ENCODE data around the gene TOR1B.
"Not testable (repeated sequence)": the region's sequence is repeated elsewhere in the genome, so short reads cannot be mapped to it uniquely, and the experiment has no call there.

The TOR1B gene, protein sequence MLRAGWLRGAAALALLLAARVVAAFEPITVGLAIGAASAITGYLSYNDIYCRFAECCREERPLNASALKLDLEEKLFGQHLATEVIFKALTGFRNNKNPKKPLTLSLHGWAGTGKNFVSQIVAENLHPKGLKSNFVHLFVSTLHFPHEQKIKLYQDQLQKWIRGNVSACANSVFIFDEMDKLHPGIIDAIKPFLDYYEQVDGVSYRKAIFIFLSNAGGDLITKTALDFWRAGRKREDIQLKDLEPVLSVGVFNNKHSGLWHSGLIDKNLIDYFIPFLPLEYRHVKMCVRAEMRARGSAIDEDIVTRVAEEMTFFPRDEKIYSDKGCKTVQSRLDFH

DNA sequence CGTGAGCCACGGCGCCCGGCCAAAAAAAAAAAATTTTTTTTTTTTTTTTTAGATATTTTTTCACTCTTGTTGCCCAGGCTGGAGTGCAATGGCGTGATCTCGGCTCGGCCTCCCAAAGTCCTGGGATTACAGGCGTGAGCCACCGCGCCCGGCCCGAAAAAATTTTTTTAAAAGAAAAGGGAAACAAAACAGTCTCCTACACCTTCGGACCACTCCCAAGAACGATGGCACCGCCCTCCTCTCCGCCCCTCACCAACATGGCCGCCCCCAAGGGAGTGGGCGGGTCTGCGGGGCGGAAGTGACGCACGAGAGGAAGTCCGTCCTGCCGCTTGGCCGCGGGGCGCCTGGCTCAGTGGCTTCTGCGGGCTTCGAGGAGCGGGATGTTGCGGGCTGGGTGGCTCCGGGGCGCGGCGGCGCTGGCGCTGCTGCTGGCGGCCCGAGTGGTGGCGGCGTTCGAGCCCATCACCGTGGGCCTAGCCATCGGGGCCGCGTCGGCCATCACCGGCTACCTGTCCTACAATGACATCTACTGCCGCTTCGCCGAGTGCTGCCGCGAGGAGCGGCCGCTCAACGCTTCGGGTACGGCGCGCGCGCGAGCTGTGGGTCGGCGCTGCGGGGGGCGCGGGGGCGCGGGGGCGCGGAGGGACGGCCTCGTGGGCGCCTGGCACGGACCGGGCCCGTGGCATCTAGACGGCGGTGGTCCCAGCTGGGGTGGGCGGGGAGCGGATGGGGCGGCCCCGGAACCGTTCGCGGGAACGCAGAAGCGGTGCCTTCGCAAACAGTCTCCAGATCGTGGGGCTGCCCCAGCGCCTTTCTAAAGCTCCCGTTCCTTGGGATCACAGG is at the start of gene TOR1B:
TSS of gene TOR1B (plus strand) at position 352 of the 843 bp plus-strand sequence. CDS start at position 381, 29 bp downstream.
- in situ Hi-C loops (cut with MboI; ENCODE audit: low pct_unique_long_range_greater_than_20kb, low sequenced_read_pairs) = no loop called here

DNA sequence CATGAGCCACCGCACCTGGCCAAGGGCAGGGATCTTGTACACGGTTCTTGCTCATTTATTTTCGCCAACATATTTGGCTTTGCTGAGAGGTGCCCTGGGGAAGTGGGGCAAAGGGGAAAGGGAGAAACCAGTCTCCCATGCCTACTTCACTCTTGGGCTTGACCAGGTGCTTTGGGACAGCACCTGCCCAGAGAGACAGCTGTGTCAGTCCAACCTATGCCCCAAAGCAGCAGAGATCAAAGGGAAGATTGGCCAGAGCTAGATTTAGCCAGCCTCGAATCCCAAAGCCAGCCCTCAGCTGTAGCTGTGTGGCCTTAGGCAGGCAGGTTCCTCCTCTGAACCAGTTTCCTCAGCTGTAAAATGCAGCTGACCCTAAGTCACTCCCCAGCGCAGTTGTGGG is 47.8 kb upstream of the TOR1B start:
- no peak for DNase-seq
- in situ Hi-C loops (cut with MboI; ENCODE audit: low pct_unique_long_range_greater_than_20kb, low sequenced_read_pairs) = no loop called here

More for the DNA sequence above, at the start of gene TOR1B:
- peak; percentile 96 for DNase-seq

DNA sequence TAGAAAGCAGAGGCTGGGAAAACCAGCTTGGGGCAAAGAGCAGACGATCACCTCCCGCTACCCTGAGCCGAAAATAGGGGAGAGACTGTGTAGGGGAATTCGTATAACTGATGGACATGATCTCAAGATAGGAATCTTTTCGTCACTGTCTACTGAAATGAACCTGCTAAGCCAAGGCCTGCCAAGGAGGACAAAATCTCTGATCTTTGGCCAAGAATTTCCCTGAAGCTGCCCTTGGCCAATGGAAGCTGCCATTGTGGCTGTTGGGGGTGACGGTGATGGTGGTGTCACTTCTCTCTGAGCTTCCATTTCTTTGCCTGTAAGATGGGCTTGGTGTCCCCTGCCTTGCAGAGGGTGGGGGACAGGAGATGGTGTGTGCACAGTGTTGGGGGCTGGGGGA is 46.8 kb upstream of the TOR1B start:
- in situ Hi-C loops (cut with MboI; ENCODE audit: low pct_unique_long_range_greater_than_20kb, low sequenced_read_pairs) = no loop called here
- DNase-seq = no peak

DNA sequence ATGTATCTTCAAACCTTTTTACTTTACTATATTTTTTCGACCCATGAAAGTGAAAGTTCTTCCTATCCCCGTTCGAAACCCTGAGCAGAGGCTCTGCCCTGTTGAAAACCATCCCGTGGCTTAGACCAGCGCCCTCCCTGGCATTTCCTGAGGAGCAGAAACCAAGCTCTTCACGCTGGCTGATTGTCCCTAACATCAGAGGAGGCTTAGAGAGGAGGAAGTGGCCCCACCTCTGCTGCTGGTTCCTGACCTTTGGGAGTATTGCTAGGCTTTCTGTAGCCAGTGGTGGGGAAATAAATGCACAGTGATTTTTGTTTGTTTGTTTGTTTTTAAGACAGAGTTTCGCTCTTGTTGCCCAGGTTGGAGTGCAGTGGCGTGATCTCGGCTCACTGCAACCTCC is 45.9 kb upstream of the TOR1B start:
- in situ Hi-C loops (cut with MboI; ENCODE audit: low pct_unique_long_range_greater_than_20kb, low sequenced_read_pairs) = no loop called here
- peak; percentile 32 for DNase-seq

DNA sequence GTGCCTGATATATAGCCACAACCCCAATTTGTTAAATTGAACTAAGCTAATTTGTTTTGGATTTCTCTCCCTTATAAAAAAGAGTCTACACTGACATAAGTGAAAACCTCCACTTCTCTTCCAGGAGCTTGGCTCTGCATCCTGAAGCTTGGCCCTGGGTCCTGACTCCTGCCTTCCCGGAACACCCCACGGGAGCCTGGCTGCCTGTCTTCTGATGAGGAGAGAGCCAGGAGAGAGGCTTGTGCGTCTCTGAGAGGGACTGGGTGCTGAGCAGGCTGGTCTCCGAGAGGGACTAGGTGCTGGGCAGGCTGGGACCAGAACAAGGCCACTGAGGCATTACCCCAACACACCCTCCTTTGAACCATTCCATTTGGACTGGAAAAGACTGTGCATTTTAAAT is 43.7 kb upstream of the TOR1B start:
- in situ Hi-C loops (cut with MboI; ENCODE audit: low pct_unique_long_range_greater_than_20kb, low sequenced_read_pairs) = no loop called here
- DNase-seq = no peak

DNA sequence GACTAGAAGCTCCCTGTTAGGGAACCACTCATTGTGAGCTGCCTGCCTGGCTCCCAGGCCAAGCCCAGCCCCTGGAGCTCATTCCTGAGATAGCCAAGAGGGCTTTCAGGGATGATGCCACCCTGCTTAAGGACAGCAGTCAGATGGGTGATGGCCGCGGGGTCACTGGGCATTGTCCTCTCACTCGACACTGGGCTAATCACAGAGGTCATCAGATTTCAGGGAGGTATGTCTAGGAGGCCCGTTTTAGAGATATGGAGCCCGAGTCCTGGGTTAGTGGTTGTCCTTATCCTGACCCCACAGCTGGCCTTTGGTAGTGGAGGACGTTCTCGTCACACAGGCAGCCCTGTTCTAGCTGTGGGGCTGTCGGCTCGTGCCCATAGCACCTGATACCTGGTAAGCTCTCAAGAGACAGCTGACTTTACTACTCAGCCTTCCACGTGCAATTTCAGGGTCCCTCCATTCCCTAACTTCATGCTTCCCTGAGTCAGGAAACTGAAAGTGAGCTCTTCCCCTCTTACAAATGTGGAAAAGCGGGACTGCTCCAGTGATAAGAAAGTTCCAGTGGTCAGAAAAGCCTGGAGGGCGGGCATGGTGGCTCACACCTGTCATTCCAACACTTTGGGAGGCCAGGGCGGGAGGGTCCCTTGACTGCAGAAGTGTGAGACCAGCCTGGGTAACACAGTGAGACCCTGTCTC is 43.0 kb upstream of the TOR1B start:
- DNase-seq = no peak
- in situ Hi-C loops (cut with MboI; ENCODE audit: low pct_unique_long_range_greater_than_20kb, low sequenced_read_pairs) = no loop called here

DNA sequence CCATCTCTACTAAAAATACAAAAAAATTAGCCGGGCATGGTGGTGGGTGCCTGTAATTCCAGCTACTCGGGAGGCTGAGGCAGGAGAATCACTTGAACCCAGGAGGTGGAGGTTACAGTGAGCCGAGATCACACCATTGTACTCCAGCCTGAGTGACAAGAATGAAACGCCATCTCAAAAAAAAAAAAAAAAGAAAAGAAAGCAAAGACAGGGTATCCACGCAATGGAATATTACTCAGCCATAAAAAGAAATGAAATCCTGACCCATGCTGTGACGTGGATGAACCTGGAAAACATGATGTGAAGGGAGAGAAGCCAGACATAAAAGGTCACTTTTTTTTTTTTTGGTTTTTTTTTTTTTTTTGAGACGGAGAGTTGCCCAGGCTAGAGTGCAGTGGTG is 42.2 kb upstream of the TOR1B start:
- in situ Hi-C loops (cut with MboI; ENCODE audit: low pct_unique_long_range_greater_than_20kb, low sequenced_read_pairs); DNase-seq: not testable (repeated sequence)

DNA sequence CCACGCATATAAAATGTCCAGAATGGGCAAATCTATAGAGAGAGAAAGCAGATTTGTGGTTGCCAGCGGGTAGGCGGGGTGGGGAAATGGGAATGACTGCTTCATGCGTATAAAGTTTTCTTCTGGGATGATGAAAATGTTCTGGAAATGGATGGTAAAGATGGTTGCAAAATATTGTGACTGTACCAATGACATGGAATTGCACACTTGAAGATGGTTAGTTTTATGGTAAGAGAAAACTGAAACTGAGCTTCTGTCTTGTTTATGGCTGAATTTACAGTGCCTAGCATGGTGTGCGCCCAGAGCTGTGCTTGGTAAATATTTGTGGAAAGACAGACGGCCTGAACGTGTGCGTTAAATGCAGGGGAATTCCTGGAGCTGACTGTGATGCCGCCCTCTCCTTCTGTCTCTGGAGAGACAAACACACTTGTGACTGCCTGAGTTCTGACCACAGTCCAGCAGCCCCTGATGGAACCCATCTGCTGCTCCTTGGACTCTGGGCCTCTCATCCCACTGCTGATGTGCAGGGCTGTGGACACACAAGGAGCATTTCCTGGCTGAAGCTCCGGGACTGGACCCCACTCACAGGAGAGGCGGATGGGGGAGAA is 41.6 kb upstream of the TOR1B start:
- no peak for DNase-seq

DNA sequence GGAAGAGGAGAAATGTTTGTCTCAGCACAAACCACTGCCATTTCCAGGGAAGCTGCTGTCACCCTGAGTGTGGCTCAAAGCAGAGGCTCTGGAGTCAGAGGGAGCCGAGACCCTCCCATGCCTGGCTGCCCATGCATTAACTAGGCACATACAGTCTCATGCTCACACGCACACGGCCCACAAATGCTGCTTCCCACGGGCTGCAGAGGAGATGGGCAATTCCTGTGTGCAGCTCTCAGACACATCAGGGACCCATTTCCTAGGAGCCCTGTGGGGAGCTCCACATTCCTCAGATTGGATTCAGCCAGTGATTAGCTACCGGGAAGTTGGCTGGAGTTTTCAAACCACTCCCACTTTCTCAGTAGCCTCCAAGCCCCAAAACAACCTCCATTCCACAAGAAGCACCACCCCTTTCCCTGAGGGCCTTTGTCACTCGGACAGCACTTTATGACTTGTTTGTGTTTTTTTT is 41.0 kb upstream of the TOR1B start:
- no peak for DNase-seq
- in situ Hi-C loops (cut with MboI; ENCODE audit: low pct_unique_long_range_greater_than_20kb, low sequenced_read_pairs) = no loop called here

More for the DNA sequence above, 41.6 kb upstream of the TOR1B start:
- in situ Hi-C loops (cut with MboI; ENCODE audit: low pct_unique_long_range_greater_than_20kb, low sequenced_read_pairs) = no loop called here

DNA sequence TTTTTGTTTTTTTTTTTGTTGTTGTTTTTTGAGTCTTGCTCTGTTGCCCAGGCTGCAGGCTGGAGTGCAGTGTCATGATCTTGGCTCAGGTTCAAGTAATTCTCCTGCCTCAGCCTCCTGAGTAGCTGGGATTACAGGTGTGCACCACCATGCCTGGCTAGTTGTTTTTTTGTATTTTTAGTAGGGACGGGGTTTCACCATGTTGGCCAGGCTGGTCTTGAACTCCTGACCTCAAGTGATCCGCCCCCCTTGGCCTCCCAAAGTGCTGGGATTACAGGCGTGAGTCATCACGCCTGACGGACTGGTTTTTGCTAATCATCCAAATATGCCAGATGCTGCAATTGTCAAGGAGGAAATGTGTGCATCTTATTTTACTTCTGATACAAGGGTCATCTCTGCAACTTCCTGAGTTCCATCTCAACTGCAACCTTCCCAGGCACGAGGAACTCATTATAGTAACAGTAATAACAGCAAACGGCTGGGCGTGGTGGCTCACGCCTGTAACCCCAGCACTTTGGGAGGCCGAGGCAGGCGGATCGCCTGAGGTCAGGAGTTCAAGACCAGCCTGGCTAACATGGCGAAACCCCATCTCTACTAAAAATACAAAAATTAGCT is 40.5 kb upstream of the TOR1B start:
- in situ Hi-C loops (cut with MboI; ENCODE audit: low pct_unique_long_range_greater_than_20kb, low sequenced_read_pairs) = not testable (repeated sequence)
- DNase-seq = peak; percentile 36

DNA sequence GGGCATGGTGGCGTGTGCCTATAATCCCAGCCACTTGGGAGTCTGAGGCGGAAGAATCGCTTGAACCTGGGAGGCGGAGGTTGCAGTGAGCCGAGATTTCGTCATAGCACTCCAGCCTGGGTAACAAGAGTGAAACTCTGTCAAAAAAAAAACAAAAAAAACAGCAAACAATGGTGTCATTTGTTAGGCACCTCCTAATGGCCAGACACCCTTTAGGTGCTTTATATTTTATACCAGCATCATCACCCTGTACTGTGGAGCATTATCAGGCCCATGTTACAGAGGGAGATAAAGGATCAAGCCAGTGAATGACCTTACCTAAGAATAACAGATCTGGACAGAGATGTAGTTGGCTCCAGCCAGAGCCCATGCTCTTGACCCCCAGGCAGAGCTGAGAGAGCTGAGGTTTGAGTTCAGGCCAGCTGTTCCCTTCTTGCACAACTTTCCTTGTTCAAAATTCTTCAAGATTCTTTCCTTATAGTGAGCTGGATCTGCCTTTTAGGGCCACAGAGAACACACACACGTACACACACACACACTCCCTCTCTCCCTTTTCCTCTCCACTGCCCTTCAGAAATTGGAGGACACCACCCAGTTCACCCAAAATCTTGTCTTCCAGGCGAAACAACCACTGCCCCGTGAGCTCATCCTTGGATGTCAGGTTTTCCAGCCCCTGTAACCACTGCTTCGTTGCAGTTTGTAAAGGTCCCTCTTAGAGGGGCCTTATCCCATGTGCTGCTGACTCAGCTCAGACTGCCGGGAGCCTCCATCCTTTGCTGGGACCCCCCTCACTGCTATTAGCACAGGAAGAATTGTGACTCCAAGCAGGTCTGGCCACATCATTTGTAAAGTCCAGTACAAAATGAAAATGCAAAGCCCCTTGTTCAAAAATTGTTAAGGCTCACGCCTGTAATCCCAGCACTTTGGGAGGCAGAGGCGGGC is 39.7 kb upstream of the TOR1B start:
- no peak for DNase-seq
- in situ Hi-C loops (cut with MboI; ENCODE audit: low pct_unique_long_range_greater_than_20kb, low sequenced_read_pairs) = no loop called here

DNA sequence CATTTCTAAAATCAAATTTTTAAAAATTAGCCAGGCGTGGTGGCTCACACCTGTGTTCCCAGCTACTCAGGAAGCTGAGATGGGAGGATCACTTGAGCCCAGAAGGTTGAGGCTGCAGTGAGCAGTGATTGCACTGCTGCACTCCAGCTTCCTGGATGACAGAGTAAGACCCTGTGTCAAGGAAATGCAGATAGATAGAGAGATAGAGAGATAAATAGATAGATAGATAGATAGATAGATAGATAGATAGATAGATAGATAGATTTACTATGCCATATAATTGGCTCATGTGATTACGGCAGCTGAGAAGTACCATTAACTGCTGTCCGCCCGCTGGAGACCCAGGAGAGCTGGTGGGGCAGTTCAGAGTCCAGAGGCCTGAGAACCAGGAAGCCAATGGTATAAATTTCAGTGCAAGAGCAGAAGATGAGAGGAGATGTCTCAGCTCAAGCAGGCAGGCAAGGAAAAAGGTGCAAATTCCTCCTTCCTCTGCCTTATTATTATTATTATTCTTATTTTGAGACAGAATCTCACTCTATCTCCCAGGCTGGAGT is 37.1 kb upstream of the TOR1B start:
- DNase-seq = no peak
- in situ Hi-C loops (cut with MboI; ENCODE audit: low pct_unique_long_range_greater_than_20kb, low sequenced_read_pairs) = no loop called here

DNA sequence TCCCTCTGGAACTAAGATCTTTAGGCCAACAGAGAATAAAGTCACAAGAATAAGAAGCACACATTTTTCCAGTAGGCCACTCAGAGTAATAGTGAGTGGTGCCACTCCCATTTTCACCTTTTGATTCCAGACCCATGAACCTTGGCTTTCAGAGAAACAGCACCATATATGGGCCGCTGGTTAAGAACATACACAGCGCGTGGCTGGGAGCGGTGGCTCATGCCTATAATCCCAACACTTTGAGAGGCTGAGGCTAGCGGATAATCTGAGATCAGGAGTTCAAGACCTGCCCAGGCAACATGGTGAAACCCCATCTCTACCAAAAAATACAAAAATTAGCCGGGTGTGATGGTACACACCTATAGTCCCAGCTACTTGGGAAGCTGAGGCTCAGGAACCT is 34.5 kb upstream of the TOR1B start:
- in situ Hi-C loops (cut with MboI; ENCODE audit: low pct_unique_long_range_greater_than_20kb, low sequenced_read_pairs) = no loop called here
- DNase-seq = no peak

DNA sequence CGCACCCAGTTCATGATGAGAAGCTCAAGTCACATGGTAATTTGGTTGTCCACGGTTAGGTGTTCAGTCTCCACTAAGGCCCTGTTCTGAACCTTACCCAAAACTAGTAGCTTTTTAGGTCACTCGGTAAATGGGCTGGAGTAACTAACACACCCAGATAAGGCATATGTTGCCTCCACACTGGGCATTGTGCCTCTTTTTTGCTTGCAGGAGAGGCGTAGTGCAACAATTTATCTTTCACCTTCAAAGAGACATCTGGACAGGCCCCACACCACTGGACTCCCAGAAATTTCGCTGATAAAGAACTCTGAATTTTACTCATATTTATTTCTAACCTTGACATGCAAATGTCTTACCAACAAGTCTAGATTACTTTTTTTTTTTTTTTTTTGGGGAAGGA is 33.3 kb upstream of the TOR1B start:
- no peak for DNase-seq
- in situ Hi-C loops (cut with MboI; ENCODE audit: low pct_unique_long_range_greater_than_20kb, low sequenced_read_pairs) = no loop called here

DNA sequence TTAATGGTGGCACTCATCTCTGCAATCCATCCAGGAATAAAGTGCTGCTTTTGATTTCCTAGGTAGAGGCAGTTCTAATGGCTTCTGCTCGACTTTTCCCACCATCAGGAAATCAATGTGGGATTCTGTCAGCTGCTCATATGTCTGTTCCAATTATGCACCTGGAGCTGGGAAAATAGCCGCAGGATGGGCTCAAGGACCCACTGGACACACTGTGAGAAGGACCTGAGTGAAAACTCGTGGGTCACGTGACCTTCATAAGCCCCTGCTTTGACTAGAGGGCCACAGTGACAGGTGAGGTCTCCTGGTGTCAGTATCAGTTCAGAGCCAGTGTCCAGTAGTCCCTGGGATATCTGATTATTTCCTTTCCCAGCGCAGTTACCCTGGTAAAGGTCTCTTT is 32.2 kb upstream of the TOR1B start:
- in situ Hi-C loops (cut with MboI; ENCODE audit: low pct_unique_long_range_greater_than_20kb, low sequenced_read_pairs) = no loop called here
- DNase-seq = no peak

DNA sequence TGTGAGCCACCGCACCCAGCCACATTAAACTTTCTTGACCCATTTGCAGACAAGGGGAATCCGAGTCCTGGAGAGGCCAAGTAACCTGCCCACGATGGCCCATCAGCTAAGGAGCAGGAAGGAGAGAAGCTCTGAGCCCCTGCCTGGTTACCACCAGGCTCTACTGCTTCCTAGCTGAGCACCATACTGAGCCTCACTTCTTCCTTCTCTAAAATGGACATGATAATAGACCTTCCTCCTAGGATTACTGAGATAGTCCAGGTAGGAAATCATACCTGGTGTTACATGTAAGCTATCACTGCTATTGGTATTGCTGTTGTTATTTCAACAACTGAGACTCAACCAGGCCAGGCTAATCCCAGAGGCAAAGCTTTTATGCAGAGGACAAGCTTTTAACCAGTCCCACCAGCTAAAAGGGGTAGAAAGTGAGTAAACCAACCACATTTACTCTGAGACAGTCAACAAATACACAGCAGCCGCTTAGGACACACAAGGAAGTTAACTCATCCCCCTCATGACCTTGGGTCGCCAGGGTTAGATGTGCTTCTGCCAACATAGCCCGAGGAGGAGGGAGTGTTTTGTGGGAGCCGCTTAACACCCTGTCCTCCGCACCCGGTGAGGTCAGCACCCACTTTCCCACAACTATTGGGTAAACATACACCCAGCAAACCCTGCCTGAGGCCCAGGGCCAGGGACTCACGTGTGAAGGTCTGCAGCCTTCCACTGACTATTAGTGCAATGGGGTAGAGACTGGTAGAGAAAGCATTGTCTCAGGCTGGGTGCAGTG is 29.5 kb upstream of the TOR1B start:
- DNase-seq = no peak
- in situ Hi-C loops (cut with MboI; ENCODE audit: low pct_unique_long_range_greater_than_20kb, low sequenced_read_pairs) = no loop called here

Measured in KBM-7 (cell line).